ENCODE measurements around the gene CTSZ. TPM values are rescaled to one million over a fixed set of nuclear protein-coding genes. Genes with fewer than 3 reads are reported as not detected.

CTSZ gene
- total RNA-seq, 1 donor, result 79.9 TPM

- TF ChIP-seq, protein P1, sequence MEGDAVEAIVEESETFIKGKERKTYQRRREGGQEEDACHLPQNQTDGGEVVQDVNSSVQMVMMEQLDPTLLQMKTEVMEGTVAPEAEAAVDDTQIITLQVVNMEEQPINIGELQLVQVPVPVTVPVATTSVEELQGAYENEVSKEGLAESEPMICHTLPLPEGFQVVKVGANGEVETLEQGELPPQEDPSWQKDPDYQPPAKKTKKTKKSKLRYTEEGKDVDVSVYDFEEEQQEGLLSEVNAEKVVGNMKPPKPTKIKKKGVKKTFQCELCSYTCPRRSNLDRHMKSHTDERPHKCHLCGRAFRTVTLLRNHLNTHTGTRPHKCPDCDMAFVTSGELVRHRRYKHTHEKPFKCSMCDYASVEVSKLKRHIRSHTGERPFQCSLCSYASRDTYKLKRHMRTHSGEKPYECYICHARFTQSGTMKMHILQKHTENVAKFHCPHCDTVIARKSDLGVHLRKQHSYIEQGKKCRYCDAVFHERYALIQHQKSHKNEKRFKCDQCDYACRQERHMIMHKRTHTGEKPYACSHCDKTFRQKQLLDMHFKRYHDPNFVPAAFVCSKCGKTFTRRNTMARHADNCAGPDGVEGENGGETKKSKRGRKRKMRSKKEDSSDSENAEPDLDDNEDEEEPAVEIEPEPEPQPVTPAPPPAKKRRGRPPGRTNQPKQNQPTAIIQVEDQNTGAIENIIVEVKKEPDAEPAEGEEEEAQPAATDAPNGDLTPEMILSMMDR (IDR thresholded peaks at IDR 0.05; ENCODE audit: insufficient read depth, low read depth, low read length), result no peak
- no peak for DNase-seq (ENCODE audit: low read depth)
Observed at GRCh38 chr20:59007665-59008511, 834 bp upstream of the CTSZ start.

GRCh38 chr20:59006167-59006863 lies 739 bp downstream of the CTSZ start:
- peak; percentile 9 for DNase-seq (ENCODE audit: low read depth)
- H3K4me3 ChIP-seq (ENCODE audit: low read depth, low read length), result peak overlapping the region; percentile 78
- TF ChIP-seq, protein P1 (IDR thresholded peaks at IDR 0.05; ENCODE audit: insufficient read depth, low read depth, low read length), result no peak

More at GRCh38 chr20:59007665-59008511, 834 bp upstream of the CTSZ start:
- H3K4me3 ChIP-seq (ENCODE audit: low read depth, low read length), result peak overlapping the region; percentile 78

- TF ChIP-seq, protein P1 (IDR thresholded peaks at IDR 0.05; ENCODE audit: insufficient read depth, low read depth, low read length), result no peak
- no peak for DNase-seq (ENCODE audit: low read depth)
- peak overlapping the region; percentile 78 for H3K4me3 ChIP-seq (ENCODE audit: low read depth, low read length)
Observed at GRCh38 chr20:59005523-59006166, 1.4 kb downstream of the CTSZ start.

GRCh38 chr20:59004763-59005522 lies 2.1 kb downstream of the CTSZ start:
- TF ChIP-seq, protein P1 (IDR thresholded peaks at IDR 0.05; ENCODE audit: insufficient read depth, low read depth, low read length), result no peak
- peak overlapping the region; percentile 78 for H3K4me3 ChIP-seq (ENCODE audit: low read depth, low read length)
- no peak for DNase-seq (ENCODE audit: low read depth)

DNA sequence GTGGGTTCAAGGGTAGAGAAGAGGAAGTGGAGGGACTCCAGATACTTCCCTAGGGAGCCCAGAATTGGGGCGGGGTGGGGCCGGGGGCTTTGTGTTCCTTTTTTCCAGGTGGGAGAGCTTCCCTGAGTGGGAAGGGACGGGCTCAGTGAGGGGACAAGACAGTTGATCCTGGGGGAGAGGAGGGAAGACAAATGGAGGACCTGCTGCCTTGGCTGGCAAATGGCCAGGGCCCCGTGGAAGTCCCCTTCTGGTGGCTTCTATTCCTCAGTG lies 2.6 kb downstream of the CTSZ start:
- TF ChIP-seq, protein P1 (IDR thresholded peaks at IDR 0.05; ENCODE audit: insufficient read depth, low read depth, low read length), result no peak
- no peak for DNase-seq (ENCODE audit: low read depth)
- H3K4me3 ChIP-seq (ENCODE audit: low read depth, low read length), result no peak overlapping the region

DNA sequence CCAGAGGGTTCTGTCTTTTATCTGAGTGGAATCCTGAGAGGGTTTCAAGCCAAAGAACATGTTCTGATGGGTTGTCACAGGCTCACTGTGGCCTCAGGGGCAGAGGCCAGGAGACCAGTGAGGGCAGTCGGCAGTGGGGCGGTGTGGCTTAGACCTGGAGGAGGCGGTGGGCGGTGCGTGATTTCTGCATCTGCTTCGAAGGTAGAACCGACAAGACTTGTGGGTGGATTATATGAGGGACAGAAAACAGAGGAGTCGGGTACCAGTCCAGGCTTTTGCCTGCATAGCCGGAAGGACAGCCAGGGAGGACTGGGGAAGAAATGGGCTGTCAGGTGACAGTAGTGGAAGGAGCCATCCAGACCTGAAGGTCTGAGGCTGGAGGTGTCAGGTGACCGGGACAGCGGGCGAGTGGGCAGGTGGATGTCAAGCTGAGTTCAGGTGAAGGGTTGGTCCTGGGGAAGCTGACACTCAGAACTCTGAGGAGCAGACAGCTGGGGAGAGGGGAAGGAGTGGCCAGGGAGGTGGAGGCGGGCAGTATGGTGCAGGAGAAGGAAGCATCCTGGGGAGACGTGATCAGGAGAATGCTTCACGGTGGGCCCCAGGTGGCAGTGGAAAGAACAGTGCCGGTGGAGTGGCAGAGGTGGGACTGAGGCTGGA lies 3.1 kb downstream of the CTSZ start:
- TF ChIP-seq, protein P1 (IDR thresholded peaks at IDR 0.05; ENCODE audit: insufficient read depth, low read depth, low read length), result no peak
- no peak for DNase-seq (ENCODE audit: low read depth)

More for the DNA sequence above, 3.1 kb downstream of the CTSZ start:
- no peak overlapping the region for H3K4me3 ChIP-seq (ENCODE audit: low read depth, low read length)

All from fibroblast of villous mesenchyme (primary cell).